Stimulated activated CD4-positive, alpha-beta T cell treated with anti-CD3 and anti-CD28 coated beads, Interleukin-15, amount 100 ng/mL, for 48 hours (primary cell): ENCODE measurements around the gene NF2.

ENCODE experiments used
- DNase-seq, 2 donors: peaks; one replicate each; pipeline ENCODE4 v3.0.0-alpha.2; 2020; ENCODE audit warnings: low read depth in 2 of 2

The NF2 gene

GRCh38 chr22:29744902-29745301 is 141.5 kb downstream of the NF2 start:
- DNase-seq = no peak

GRCh38 chr22:29747832-29748231 is 144.4 kb downstream of the NF2 start:
- no peak for DNase-seq
